GM12878 (cell line): ENCODE results near the gene AKAP12. TPM values are rescaled to one million over a fixed set of nuclear protein-coding genes. Genes with fewer than 3 reads are reported as not detected.

Source experiments
- ATAC-seq: fragments of 200-7000 bp; cut with Tn5 transposase; 3 replicates; pipeline ENCODE4 v1.9.1; 2020; ENCODE audit warnings: mild to moderate bottlenecking, moderate library complexity
- BruUV-seq: library from RNA; stranded (reverse); fragments of 400-500 nt; replicated peaks from 2 replicates; lab custom pipeline; 2021; lab: Mats Ljungman, UMichigan
- CTCF ChIA-PET: fragments of 300-600 bp; sonication (Branson Sonifier 250); formaldehyde crosslinking; extraction: SDS; loops from one replicate; lab custom pipeline; 2021; ENCODE audit warnings: inconsistent platforms; lab: Yijun Ruan, JAX
- POLR2A ChIA-PET: fragments of 350-600 bp; formaldehyde crosslinking; extraction: SDS; loops from one replicate; lab custom pipeline; 2021; ENCODE audit warnings: inconsistent platforms; lab: Charles Lee
- RAD21 ChIA-PET: fragments of 300-600 bp; sonication (Branson Sonifier 250); formaldehyde crosslinking; loops from one replicate; lab custom pipeline; 2023; ENCODE audit warnings: antibody characterized with exemption; ENCODE audit not compliant: unreplicated experiment; lab: Charles Lee
- SMC1A ChIA-PET: fragments of 300-600 bp; sonication (Branson Sonifier 250); formaldehyde crosslinking; loops from one replicate; lab custom pipeline; 2023; ENCODE audit not compliant: unreplicated experiment, uncharacterized antibody; lab: Charles Lee
- DNase-seq: peaks from one replicate; pipeline ENCODE4 v3.0.0-alpha.2; 2011; ENCODE audit warnings: low read depth, low spot score
- FAIRE-seq: peaks from 3 replicates; lab custom pipeline; 2011; peaks lifted over from hg19 to GRCh38; lab: Jason Lieb, UNC
- H2AFZ ChIP-seq: 2 replicates; pipeline ENCODE4 v1.6.0; 2011; ENCODE audit warnings: low read depth, low read length, control low read depth; ENCODE audit not compliant: control insufficient read depth
- H3K27ac ChIP-seq: 2 replicates; pipeline ENCODE4 v1.5.1; 2011; ENCODE audit warnings: control low read depth; ENCODE audit not compliant: control insufficient read depth, insufficient read depth
- H3K27me3 ChIP-seq, 2 experiments: replicated peaks in 1 of 2; 2 replicates each; pipeline versions ENCODE4 v1.6.0 to v1.6.1; 2011; ENCODE audit warnings: low read length in 1 of 2; ENCODE audit not compliant: control insufficient read depth in 2 of 2, insufficient read depth in 2 of 2
- H3K36me3 ChIP-seq, 2 experiments: 2 replicates each; pipeline ENCODE4 v1.5.1; 2011; ENCODE audit warnings: low read length in 1 of 2; ENCODE audit not compliant: control insufficient read depth in 2 of 2, insufficient read depth in 2 of 2
- H3K4me1 ChIP-seq: 2 replicates; pipeline ENCODE4 v1.6.1; 2011; ENCODE audit warnings: mild to moderate bottlenecking, low read length, moderate library complexity, mixed read lengths; ENCODE audit not compliant: control insufficient read depth, insufficient read depth
- H3K4me2 ChIP-seq: 2 replicates; pipeline ENCODE4 v1.6.0; 2011; ENCODE audit warnings: control low read depth; ENCODE audit not compliant: control insufficient read depth, insufficient read depth
- H3K4me3 ChIP-seq: fragments of 200-600 bp; sonication (generic); 2 replicates; pipeline ENCODE4 v1.5.1; 2016
- H3K79me2 ChIP-seq: 2 replicates; pipeline ENCODE4 v1.6.0; 2011; ENCODE audit warnings: low read length; ENCODE audit not compliant: control insufficient read depth, insufficient read depth
- H3K9ac ChIP-seq: 2 replicates; pipeline ENCODE4 v1.8.0; 2011; ENCODE audit warnings: low read length, control low read depth, mixed read lengths; ENCODE audit not compliant: control insufficient read depth, insufficient read depth
- H3K9me3 ChIP-seq: replicated peaks from 3 replicates; pipeline ENCODE4 v1.5.1; 2011; ENCODE audit warnings: mild to moderate bottlenecking, low read length; ENCODE audit not compliant: control insufficient read depth, insufficient read depth
- H4K20me1 ChIP-seq: 2 replicates; pipeline ENCODE4 v1.6.0; 2011; ENCODE audit not compliant: control insufficient read depth, insufficient read depth
- E2F4 ChIP-seq: IDR thresholded peaks from 2 replicates; pipeline ENCODE4 v1.6.1; 2012; ENCODE audit warnings: low read depth, low read length, improper control_type of control experiment
- IRF3 ChIP-seq: fragments of 450-650 bp; IDR thresholded peaks from 2 replicates; pipeline ENCODE4 v1.6.1; 2014; ENCODE audit warnings: mild to moderate bottlenecking
- LARP7 ChIP-seq: fragments of 450-650 bp; IDR thresholded peaks from 2 replicates; pipeline ENCODE4 v1.6.1; 2017; ENCODE audit warnings: mild to moderate bottlenecking
- MTA3 ChIP-seq: IDR thresholded peaks from 2 replicates; pipeline ENCODE4 v1.6.1; 2012; ENCODE audit warnings: low read length, inconsistent platforms, borderline replicate concordance
- NFXL1 ChIP-seq: fragments of 450-650 bp; IDR thresholded peaks from 2 replicates; pipeline ENCODE4 v1.6.1; 2017; ENCODE audit warnings: antibody characterized with exemption, mild to moderate bottlenecking, borderline replicate concordance
- NFYA ChIP-seq: IDR thresholded peaks from 2 replicates; pipeline ENCODE4 v1.6.1; 2011; ENCODE audit warnings: low read depth, mild to moderate bottlenecking, low read length, improper control_type of control experiment, borderline replicate concordance
- POLR2AphosphoS5 ChIP-seq: IDR thresholded peaks from 2 replicates; pipeline ENCODE4 v1.6.1; 2011; ENCODE audit warnings: mild to moderate bottlenecking, low read length, inconsistent platforms
- PRDM15 ChIP-seq: fragments of 450-650 bp; formaldehyde crosslinking; IDR thresholded peaks from 2 replicates; pipeline ENCODE4 v1.4.0; 2020; ENCODE audit warnings: mild to moderate bottlenecking, moderate library complexity
- RAD51 ChIP-seq: fragments of 450-650 bp; IDR thresholded peaks from 2 replicates; pipeline ENCODE4 v1.6.1; 2016; ENCODE audit warnings: moderate library complexity, mild to moderate bottlenecking, inconsistent platforms
- RBBP5 ChIP-seq: fragments of 200-600 bp; sonication (generic); conservative IDR thresholded peaks from 2 replicates; pipeline ENCODE4 v1.6.1; 2016
- SIX5 ChIP-seq: IDR thresholded peaks from 2 replicates; pipeline ENCODE4 v1.6.1; 2011; ENCODE audit warnings: mild to moderate bottlenecking, low read depth, low read length, moderate library complexity; ENCODE audit not compliant: severe bottlenecking
- SMC3 ChIP-seq: IDR thresholded peaks from 2 replicates; pipeline ENCODE4 v1.6.1; 2011; ENCODE audit warnings: low read length, improper control_type of control experiment, borderline replicate concordance
- SRF ChIP-seq, 2 experiments: IDR thresholded peaks; 2 replicates each; pipeline ENCODE4 v1.6.1; 2011; ENCODE audit warnings: low read depth in 2 of 2, low read length in 2 of 2, mild to moderate bottlenecking in 1 of 2, moderate library complexity in 1 of 2
- SUPT20H ChIP-seq: IDR thresholded peaks from 2 replicates; pipeline ENCODE4 v1.6.1; 2011; ENCODE audit warnings: low read depth, mild to moderate bottlenecking, low read length, moderate library complexity, borderline replicate concordance; ENCODE audit not compliant: control insufficient read depth
- TAF1 ChIP-seq: IDR thresholded peaks from 2 replicates; pipeline ENCODE4 v1.6.1; 2011; ENCODE audit warnings: mild to moderate bottlenecking, low read depth, low read length, borderline replicate concordance
- TBL1XR1 ChIP-seq: IDR thresholded peaks from 2 replicates; pipeline ENCODE4 v1.6.1; 2012; ENCODE audit warnings: low read depth, low read length, improper control_type of control experiment
- ZBTB33 ChIP-seq: fragments of 450-650 bp; IDR thresholded peaks from 2 replicates; pipeline ENCODE4 v1.6.1; 2017; ENCODE audit warnings: mild to moderate bottlenecking
- WGBS: methylation state at CpG from one replicate; pipeline ENCODE4 v1.1.6; 2016; ENCODE audit warnings: low lambda C conversion rate; ENCODE audit not compliant: insufficient replicate concordance, insufficient coverage; ENCODE audit errors: missing lambda C conversion rate; 5-methylcytosine and 5-hydroxymethylcytosine counted together
- in situ Hi-C: fragments of 300-500 bp; cut with MboI; formaldehyde crosslinking; loops from 9 replicates; pipeline ENCODE4 v1.14.3; 2018; ENCODE audit warnings: mixed read lengths
- intact Hi-C: fragments of 100-400 bp; cut with micrococcal nuclease; formaldehyde crosslinking; loops from one replicate; pipeline ENCODE4 v1.14.2; 2022; ENCODE audit not compliant: unreplicated experiment
- polyA plus RNA-seq, 11 experiments: library from polyadenylated mRNA; depleted of rRNA in 4 of 11; unstranded in 6 of 11; stranded (reverse) in 5 of 11; fragments of >200 nt; fragmentation: Nextera tagmentation in 4 of 11; fragmentation: Illumina TruSeq in 1 of 11; extraction: Ambion mirVana in 4 of 11; extraction: Trizol in 1 of 11; gene quantifications; 1 replicate in 1 of 11; 2 replicates in 10 of 11; pipeline versions ENCODE4 v1.2.1 to v1.2.3, GENCODE V29; 2011 to 2016; ENCODE audit warnings: inconsistent platforms in 2 of 11, missing spikeins in 2 of 11, low read depth in 1 of 11
- total RNA-seq, 4 experiments: library from RNA; depleted of rRNA in 3 of 4; stranded (reverse); fragments of >200 nt in 3 of 4; fragmentation: Illumina TruSeq in 1 of 4; extraction: Trizol in 1 of 4; gene quantifications; 2 replicates each; pipeline versions ENCODE4 v1.2.1 to v1.2.3, GENCODE V29; 2013 to 2021

AKAP12 gene
- total and polyA plus RNA-seq, 10 of the 15 experiments (the other 5 are each of a cell fraction or from before 2014, with no cell fraction given), result under 0.01 to 0.72 (median 0.06) TPM; not detected in 4

- Histone ChIP-seq H3K4me2 (no peak overlapping the region), H3K27me3 (no peaks in the 10 kb centered on the region), H3K9me3 (no peaks in the 10 kb centered on the region), H3K79me2 (no peaks in the 10 kb centered on the region), H2AFZ (no peak overlapping the region), H3K9ac (no peak overlapping the region), H3K4me1 (no peaks in the 10 kb centered on the region), H3K36me3 (no peaks in the 10 kb centered on the region), H3K4me3 (no peak overlapping the region), H4K20me1 (no peaks in the 10 kb centered on the region), H3K27ac (no peak overlapping the region)
- ChIA-PET RAD21 (no interaction called here), CTCF (interaction anchor here (1.1 kb wide), 1 partner anchor 261 kb away, joined by 3 read pairs; no protein-coding TSS in a partner anchor), POLR2A (no interaction called here), SMC1A (no interaction called here)
- no peak for DNase-seq
- intact Hi-C loops, result no loop called here
- WGBS, result 54% methylated on average over 4 of the region's 4 CpGs
- no peak for FAIRE-seq
- no TSS peak for BruUV-seq
- in situ Hi-C loops, result no loop called here
- ATAC-seq, result no peak
- TF ChIP-seq SMC3, result no peak
- no peak for TF ChIP-seq RAD51
- TF ChIP-seq SIX5, result no peak
- TF ChIP-seq PRDM15 (CRISPR knock-in tag), result no peak
- TF ChIP-seq POLR2AphosphoS5, result no peak
- TF ChIP-seq E2F4, result no peak
- no peak for TF ChIP-seq NFYA
- TF ChIP-seq NFXL1, result no peak
- TF ChIP-seq ZBTB33, result no peak
- TF ChIP-seq RBBP5, result no peak
- TF ChIP-seq MTA3, result no peak
- TF ChIP-seq SUPT20H, result no peak
- no peak for TF ChIP-seq LARP7
- no peak for TF ChIP-seq TBL1XR1
- no peak for TF ChIP-seq TAF1
- TF ChIP-seq SRF (IDR thresholded peaks at IDR 0.05; ENCODE audit: low read depth in 2 of 2, low read length in 2 of 2), result no peak
- no peak for TF ChIP-seq IRF3
These were observed 35.8 kb downstream of the AKAP12 start for GRCh38 chr6:151275566-151275965.
